ENCODE results near the gene TMOD4.

GRCh38 chr1:151124763-151125403 lies 50.9 kb downstream of the TMOD4 start:
- TF ChIP-seq, protein P1, sequence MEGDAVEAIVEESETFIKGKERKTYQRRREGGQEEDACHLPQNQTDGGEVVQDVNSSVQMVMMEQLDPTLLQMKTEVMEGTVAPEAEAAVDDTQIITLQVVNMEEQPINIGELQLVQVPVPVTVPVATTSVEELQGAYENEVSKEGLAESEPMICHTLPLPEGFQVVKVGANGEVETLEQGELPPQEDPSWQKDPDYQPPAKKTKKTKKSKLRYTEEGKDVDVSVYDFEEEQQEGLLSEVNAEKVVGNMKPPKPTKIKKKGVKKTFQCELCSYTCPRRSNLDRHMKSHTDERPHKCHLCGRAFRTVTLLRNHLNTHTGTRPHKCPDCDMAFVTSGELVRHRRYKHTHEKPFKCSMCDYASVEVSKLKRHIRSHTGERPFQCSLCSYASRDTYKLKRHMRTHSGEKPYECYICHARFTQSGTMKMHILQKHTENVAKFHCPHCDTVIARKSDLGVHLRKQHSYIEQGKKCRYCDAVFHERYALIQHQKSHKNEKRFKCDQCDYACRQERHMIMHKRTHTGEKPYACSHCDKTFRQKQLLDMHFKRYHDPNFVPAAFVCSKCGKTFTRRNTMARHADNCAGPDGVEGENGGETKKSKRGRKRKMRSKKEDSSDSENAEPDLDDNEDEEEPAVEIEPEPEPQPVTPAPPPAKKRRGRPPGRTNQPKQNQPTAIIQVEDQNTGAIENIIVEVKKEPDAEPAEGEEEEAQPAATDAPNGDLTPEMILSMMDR (IDR thresholded peaks at IDR 0.05) = no peak
- TF ChIP-seq POLR2A (IDR thresholded peaks at IDR 0.05) = no peak
- no peak for TF ChIP-seq POLR2AphosphoS5 (IDR thresholded peaks at IDR 0.05)
- TF ChIP-seq EP300 (IDR thresholded peaks at IDR 0.05) = no peak
